CD4-positive, alpha-beta T cell (primary cell): ENCODE measurements around the gene AKAP9. TPM values are rescaled to one million over a fixed set of nuclear protein-coding genes. Genes with fewer than 3 reads are reported as not detected.

Experiments used
- ATAC-seq: fragments of 200-7000 bp; cut with Tn5 transposase; one replicate; pipeline ENCODE4 v1.10.0; 2022; ENCODE audit warnings: mild to moderate bottlenecking; ENCODE audit not compliant: poor library complexity
- CTCF ChIA-PET: fragments of 350-600 bp; sonication (Branson Sonifier 250); formaldehyde crosslinking; loops from one replicate; lab custom pipeline; 2021; ENCODE audit warnings: antibody characterized with exemption, inconsistent platforms; lab: Charles Lee
- POLR2A ChIA-PET: fragments of 350-600 bp; sonication (Branson Sonifier 250); formaldehyde crosslinking; loops from one replicate; lab custom pipeline; 2021; ENCODE audit warnings: antibody characterized with exemption, inconsistent platforms; lab: Charles Lee
- DNase-seq, 14 experiments: peaks; one replicate each; pipeline ENCODE4 v3.0.0-alpha.2; 2013 to 2020; ENCODE audit warnings: mixed read lengths in 2 of 14
- H3K27ac ChIP-seq, 2 donors: one replicate each; pipeline versions ENCODE4 v1.5.1 to v1.7.0; 2013; ENCODE audit warnings: low read length in 2 of 2, low read depth in 1 of 2, mild to moderate bottlenecking in 1 of 2
- H3K27me3 ChIP-seq, 2 experiments: 1 replicate in 1 of 2; 2 replicates in 1 of 2; pipeline versions ENCODE4 v1.6.1 to v1.7.0; 2013; ENCODE audit warnings: low read length in 2 of 2, control low read depth in 1 of 2, mild to moderate bottlenecking in 1 of 2, moderate library complexity in 1 of 2; ENCODE audit not compliant: insufficient read depth in 2 of 2, control insufficient read depth in 1 of 2
- H3K36me3 ChIP-seq: one replicate; pipeline ENCODE4 v1.6.1; 2013; ENCODE audit warnings: low read length, control low read depth; ENCODE audit not compliant: insufficient read depth
- H3K4me1 ChIP-seq: one replicate; pipeline ENCODE4 v1.6.1; 2013; ENCODE audit warnings: low read length, control low read depth; ENCODE audit not compliant: insufficient read depth
- H3K4me3 ChIP-seq: one replicate; pipeline ENCODE4 v1.5.1; 2013; ENCODE audit warnings: mild to moderate bottlenecking, low read length, moderate library complexity
- H3K9me3 ChIP-seq, 2 experiments: 1 replicate in 1 of 2; 2 replicates in 1 of 2; pipeline versions ENCODE4 v1.6.1 to v1.7.0; 2013; ENCODE audit warnings: low read length in 2 of 2, mild to moderate bottlenecking in 2 of 2, control low read depth in 1 of 2, moderate library complexity in 1 of 2; ENCODE audit not compliant: control insufficient read depth in 1 of 2, insufficient read depth in 1 of 2
- H3K27ac Mint-ChIP-seq: one replicate; pipeline ENCODE4 v1.8.0; 2020; ENCODE audit warnings: mixed read lengths
- H3K27me3 Mint-ChIP-seq: one replicate; pipeline ENCODE4 v1.8.0; 2021; ENCODE audit warnings: mixed read lengths
- H3K36me3 Mint-ChIP-seq: one replicate; pipeline ENCODE4 v1.8.0; 2021; ENCODE audit warnings: low read depth, mixed read lengths
- H3K4me1 Mint-ChIP-seq: one replicate; pipeline ENCODE4 v1.8.0; 2021; ENCODE audit warnings: low read depth, mixed read lengths
- H3K4me3 Mint-ChIP-seq: one replicate; pipeline ENCODE4 v1.8.0; 2020; ENCODE audit warnings: mild to moderate bottlenecking, mixed read lengths
- H3K9me3 Mint-ChIP-seq: one replicate; pipeline ENCODE4 v1.8.0; 2020; ENCODE audit warnings: mixed read lengths
- CTCF ChIP-seq: fragments of 200-600 bp; IDR thresholded peaks from one replicate; pipeline ENCODE4 v1.8.0; 2022; ENCODE audit warnings: antibody characterized with exemption, mild to moderate bottlenecking
- intact Hi-C, 2 experiments: fragments of 100-400 bp; cut with DNase I in 1 of 2; cut with micrococcal nuclease in 1 of 2; formaldehyde crosslinking; loops; one replicate each; pipeline versions ENCODE4 v1.15.1 to v1.9.0; 2023 to 2025; cut with DNase I, micrococcal nuclease
- total RNA-seq, 174 experiments: library from RNA in 2 of 174; stranded (reverse) in 2 of 174; gene quantifications; one replicate each; pipeline ENCODE4 v1.2.3 and lab custom pipeline; 2021 to 2026

The AKAP9 gene
- total RNA-seq, 2 experiments from 2014 or later = 62.5 to 64.8 TPM

DNA sequence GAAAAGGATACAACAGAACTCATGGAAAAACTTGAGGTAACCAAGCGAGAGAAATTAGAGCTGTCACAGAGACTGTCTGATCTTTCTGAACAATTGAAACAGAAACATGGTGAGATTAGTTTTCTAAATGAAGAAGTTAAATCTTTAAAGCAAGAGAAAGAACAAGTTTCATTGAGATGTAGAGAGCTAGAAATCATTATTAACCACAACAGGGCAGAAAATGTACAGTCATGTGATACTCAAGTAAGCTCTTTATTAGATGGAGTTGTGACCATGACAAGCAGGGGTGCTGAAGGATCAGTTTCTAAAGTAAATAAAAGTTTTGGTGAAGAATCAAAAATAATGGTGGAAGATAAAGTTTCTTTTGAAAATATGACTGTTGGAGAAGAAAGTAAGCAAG lies 62.1 kb downstream of the AKAP9 start:
- DNase-seq (no peak), ATAC-seq (no peak)
- no peaks in the 10 kb centered on the region for H3K27me3 Mint-ChIP-seq
- H3K27ac ChIP-seq = no peak overlapping the region
- ChIA-PET POLR2A (no interaction called here), CTCF (no interaction called here)
- no peaks in the 10 kb centered on the region for H3K27me3 ChIP-seq
- no peak overlapping the region for H3K4me3 Mint-ChIP-seq
- no peaks in the 10 kb centered on the region for H3K4me1 Mint-ChIP-seq
- no peak overlapping the region for H3K27ac Mint-ChIP-seq
- H3K9me3 Mint-ChIP-seq = no peaks in the 10 kb centered on the region
- no peaks in the 10 kb centered on the region for H3K4me1 ChIP-seq
- TF ChIP-seq CTCF = no peak
- no peaks in the 10 kb centered on the region for H3K9me3 ChIP-seq
- peaks cover 93% of the 10 kb centered on the region for H3K36me3 Mint-ChIP-seq
- no peak overlapping the region for H3K4me3 ChIP-seq
- H3K36me3 ChIP-seq = peaks cover 26% of the 10 kb centered on the region
- intact Hi-C loops = no loop called here

- Mint-ChIP-seq H3K27ac (no peak overlapping the region), H3K9me3 (no peaks in the 10 kb centered on the region), H3K36me3 (peaks cover 85% of the 10 kb centered on the region), H3K4me1 (no peaks in the 10 kb centered on the region), H3K4me3 (no peak overlapping the region), H3K27me3 (no peaks in the 10 kb centered on the region)
- Histone ChIP-seq H3K36me3 (peaks cover 17% of the 10 kb centered on the region), H3K27ac (no peak overlapping the region), H3K9me3 (peaks cover 0 to 3% of the 10 kb centered on the region in 2 experiments), H3K27me3 (no peaks in the 10 kb centered on the region), H3K4me3 (no peak overlapping the region), H3K4me1 (no peaks in the 10 kb centered on the region)
- ATAC-seq = no peak
- no peak for TF ChIP-seq CTCF
- ChIA-PET CTCF (no interaction called here), POLR2A (no interaction called here)
- no peak for DNase-seq
- intact Hi-C loops = no loop called here
Observed at GRCh38 chr7:92006046-92006445, 65.4 kb downstream of the AKAP9 start.

- Mint-ChIP-seq H3K36me3 (peaks cover 83% of the 10 kb centered on the region), H3K4me1 (no peaks in the 10 kb centered on the region), H3K27ac (no peak overlapping the region), H3K9me3 (no peaks in the 10 kb centered on the region), H3K4me3 (no peak overlapping the region), H3K27me3 (no peaks in the 10 kb centered on the region)
- Histone ChIP-seq H3K4me3 (no peak overlapping the region), H3K36me3 (peaks cover 26% of the 10 kb centered on the region), H3K9me3 (peaks cover 0 to 3% of the 10 kb centered on the region in 2 experiments), H3K4me1 (no peaks in the 10 kb centered on the region), H3K27me3 (no peaks in the 10 kb centered on the region), H3K27ac (no peak overlapping the region)
- ChIA-PET POLR2A (no interaction called here), CTCF (no interaction called here)
- ATAC-seq = no peak
- TF ChIP-seq CTCF = no peak
- intact Hi-C loops = no loop called here
- no peak for DNase-seq
Observed at GRCh38 chr7:92010215-92010614, 69.6 kb downstream of the AKAP9 start.
